Stimulated activated CD4-positive, alpha-beta T cell treated with anti-CD3 and anti-CD28 coated beads, TNF-alpha, amount 100 ng/mL, for 24 hours (primary cell): ENCODE results near the gene PRKAG2.
"Not testable (repeated sequence)": the region's sequence is repeated elsewhere in the genome, so short reads cannot be mapped to it uniquely, and the experiment has no call there.

Experiments
- DNase-seq, 3 experiments: peaks; one replicate each; pipeline ENCODE4 v3.0.0-alpha.2; 2020; ENCODE audit warnings: low read depth in 3 of 3

PRKAG2 gene

DNA sequence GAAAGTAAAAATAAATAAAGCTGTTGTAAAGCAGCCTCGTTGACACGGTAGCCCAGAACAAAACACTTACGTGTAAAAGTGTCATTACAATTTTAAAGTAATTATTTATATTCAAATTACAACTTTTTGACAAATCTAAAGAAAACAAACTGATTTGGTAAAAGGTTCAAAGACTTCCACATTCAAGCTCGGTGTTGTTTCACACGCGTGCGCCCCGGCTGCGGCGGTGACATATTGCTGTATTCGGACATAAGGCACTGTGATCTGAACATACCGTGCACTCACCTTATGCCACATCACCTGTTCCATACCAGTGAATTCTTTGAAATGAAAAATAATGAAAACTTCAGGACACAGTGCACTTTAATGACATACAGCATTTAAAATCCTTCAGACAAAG, 320.3 kb downstream of the PRKAG2 start:
- DNase-seq, result no peak

DNA sequence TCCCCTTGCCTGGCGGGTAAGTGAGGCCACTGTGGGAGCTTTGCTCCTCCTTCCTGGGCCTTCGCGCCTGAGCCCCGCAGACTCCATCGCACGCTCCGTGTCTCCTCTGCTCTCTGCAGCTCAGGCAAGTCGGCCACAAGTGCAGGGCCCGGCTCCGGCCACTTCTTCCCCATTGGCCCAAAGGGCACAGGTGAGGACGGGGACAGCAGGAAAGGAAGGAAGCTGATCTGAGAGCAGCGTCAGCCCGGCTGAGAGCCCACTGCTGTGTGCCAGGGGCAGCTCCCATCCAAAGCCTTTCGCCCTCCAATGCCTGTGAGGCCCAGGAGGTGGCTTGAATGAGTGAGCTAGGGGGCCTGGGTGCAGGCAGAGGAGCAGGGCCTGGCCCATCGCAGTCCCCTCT, 323.6 kb downstream of the PRKAG2 start:
- DNase-seq, result no peak

DNA sequence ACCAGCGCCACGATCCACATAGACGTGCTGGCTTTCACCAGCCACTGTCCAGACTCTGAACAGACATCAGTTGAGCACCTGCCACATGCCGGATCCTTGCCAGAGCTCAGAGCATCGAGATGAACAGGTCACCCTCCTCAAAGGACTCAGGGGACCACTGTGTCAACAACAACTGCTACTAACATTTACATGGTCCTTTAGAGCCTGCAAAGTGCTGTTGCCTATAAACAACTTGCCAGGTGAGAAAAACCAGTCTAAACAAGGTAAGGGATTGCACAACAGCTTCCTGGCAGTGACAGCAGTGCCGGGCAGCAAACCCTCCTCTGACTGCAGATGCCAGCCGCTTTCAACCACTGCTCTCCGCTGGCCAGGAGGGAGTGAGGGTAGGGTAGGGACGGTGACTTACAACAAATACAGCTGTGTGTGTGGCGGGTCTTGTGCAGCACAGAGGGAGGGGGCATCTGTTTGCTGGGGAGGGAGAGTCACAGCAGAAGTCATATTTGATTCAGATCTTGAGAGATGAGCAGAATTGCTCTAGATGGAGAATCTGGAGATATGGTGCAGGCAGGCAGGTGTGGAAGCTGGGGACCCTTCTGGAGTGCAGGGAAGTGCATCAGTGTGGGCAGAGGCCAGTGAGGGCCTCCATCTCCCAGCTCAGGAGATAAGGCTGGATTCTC, 324.4 kb downstream of the PRKAG2 start:
- no peak for DNase-seq

DNA sequence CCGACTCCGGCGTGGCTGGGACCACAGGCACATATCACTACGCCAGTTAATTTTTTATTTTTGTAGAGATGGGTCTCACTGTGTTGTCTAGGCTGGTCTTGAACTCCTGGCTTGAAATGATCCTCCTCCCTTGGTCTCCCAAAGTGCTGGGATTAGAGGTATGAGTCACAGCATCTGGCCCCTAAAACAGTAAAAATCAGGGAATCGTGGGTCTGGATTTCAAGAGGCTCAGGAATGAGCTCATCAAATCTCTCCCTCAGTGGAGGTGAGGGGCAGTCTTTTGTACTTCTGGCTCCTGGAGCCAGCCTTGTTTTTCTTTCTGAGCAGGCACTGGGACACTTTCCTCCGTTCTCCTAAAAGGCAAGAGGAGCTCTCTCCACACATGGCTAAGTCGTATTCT, 325.1 kb downstream of the PRKAG2 start:
- DNase-seq, result no peak

DNA sequence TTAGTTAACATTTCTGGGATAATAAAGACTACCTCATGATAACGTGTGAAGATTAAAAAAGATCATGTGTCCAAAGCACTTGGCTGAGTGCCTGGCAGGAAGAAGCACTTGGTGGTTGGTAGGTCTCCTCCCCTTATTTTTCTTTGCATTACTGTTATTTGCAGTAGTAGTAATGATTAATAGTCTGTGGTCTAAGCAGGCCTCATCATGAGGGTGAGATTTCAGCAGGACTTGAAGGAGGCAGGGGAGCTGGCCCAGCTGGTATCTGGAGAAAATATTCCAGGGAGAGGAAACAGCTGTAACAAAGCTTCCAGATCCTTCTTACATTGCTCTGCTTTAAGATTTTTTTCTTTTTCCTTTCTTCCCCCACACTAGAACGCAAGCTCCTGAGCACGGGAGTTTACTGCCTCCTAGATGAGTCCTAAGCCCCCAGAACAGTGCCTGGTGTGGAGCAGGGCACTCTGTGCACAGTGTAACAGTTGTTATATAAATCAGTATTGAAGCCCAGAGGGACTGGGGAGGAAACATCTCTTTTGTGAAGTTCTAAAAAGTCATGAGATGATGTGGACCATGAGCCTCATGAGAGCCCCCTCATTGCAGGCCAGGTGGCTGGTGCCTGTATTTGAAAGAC, 326.1 kb downstream of the PRKAG2 start:
- DNase-seq, result no peak

DNA sequence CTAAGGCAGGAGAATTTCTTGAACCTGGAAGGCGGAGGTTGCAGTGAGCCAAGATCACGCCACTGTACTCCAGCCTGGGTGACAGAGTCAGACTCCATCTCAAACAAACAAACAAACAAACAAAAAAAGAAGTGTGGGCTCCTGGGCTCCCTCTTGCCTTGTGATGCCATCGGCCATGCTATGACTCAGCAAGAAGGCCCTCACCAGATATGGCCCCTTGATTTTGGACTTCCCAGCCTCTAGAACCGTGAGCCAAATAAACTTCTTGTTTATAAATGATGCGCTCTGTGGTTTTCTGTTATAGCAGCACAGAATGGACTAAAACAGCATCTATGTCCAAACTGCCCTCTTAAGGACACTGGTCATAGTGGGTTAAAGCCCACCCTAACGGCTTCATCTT, 327.3 kb downstream of the PRKAG2 start:
- no peak for DNase-seq

DNA sequence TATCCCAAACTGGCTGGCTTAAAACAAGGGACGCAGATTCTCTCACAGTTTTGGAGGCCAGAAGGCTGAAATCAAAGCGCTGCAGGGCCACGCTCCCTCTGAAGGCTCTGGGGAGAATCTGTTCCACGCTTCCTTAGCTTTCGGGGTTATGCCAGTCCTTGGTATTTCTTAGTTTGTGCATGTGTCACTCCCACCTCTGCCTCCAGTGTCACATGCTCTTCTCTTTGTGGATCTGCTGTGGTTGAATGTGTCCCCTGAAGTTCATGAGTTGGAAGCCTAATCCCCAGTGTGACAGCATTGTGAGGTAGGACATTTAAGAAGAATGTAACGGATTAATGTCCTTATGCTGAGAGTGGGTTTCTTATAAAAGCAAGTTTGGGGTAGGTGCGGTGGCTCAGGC, 327.8 kb downstream of the PRKAG2 start:
- DNase-seq, result no peak

DNA sequence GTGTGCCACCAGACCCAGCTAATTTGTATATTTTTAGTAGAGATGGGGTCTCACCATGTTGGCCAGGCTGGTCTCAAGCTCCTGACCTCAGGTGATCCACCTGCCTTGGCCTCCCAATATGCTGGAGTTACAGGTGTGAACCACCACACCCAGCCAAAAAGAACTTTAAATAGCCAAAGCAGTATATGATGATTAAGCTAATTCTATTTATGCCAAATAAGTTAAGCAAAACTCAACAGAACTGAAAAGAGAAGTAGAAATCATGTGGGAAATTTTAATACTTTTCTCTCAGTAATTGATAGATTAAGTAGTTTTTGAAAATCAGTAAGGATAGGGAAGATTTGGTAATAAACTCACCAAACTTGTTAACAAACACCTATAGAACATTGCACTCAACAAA, 332.7 kb downstream of the PRKAG2 start:
- DNase-seq, result no peak

DNA sequence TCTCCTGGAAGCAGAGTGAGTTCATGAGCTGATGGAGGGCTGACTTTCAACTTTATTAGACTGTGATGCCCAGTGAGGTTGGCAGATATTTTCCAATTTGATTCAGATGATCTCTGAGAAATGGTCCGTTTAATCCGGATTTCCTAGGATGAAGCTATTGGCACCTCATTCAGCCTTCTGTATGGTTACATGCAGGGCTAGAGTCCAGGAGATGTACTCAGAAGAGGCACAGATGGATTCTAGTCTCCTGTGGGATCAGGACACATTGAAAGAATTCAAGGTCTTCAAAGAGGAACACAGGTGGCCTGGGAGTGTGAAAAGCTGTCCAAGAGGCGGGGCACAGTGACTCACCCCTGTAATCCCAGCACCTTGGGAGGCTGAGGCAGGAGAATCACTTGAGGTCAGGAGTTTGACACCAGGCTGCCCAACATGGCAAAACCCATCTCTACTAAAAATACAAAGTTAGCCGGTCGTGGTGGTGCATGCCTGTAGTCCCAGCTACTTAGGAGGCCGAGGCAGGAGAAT, 334.2 kb downstream of the PRKAG2 start:
- no peak for DNase-seq

DNA sequence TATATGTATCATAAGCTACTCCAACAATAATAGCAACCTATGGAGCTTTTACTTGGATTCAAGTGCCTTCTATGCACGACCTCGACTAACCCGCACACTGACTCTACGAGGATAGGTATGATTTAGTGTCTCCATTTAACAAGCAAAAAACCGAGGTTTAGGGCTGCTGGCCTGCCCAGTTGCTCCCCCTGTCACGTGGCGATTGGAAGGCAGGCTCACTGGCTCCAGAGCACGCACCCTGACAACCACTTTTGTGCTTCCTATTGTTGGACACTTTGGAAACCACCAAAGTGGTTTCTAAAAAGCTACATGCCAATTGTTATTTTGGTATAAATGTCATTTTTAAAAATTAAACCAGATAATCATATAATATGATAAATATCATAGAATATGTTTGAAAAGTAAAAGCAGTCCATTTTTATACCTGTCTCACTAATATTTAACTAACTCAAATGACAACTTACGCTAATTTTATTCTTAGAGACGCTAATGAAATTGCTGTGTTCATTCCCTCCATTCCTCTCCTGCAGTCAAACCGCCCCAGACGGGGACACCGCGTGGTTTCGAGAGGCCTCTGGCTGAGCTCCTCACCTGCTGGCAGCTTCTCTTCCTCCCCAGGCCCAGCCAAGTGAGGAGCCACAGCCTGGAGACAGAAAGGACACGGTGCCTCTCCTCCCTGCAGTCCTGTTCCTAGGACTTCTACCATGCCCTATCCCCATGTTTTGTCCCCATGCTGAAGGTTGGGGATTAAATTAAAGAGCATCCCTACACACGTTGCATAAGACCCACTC, 335.0 kb downstream of the PRKAG2 start:
- DNase-seq, result no peak

DNA sequence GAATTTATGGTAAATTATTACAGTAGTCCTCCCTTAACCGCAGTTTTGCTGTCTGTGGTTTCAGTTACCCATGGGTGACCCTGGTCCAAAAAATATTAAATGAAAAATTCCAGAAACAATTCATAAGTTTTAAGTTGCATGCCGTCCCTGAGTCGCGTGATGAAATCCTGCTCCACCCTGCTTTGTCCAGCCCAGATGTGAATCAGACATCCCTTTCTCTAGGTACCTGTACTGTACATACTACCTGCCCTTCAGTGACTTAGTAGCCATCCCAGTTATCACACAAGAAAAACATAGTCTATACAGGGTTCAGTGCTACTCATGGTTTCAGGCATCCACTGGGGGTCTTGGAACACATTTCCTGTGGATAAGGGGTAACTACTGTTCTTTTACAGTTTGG, 336.8 kb downstream of the PRKAG2 start:
- DNase-seq, result no peak

DNA sequence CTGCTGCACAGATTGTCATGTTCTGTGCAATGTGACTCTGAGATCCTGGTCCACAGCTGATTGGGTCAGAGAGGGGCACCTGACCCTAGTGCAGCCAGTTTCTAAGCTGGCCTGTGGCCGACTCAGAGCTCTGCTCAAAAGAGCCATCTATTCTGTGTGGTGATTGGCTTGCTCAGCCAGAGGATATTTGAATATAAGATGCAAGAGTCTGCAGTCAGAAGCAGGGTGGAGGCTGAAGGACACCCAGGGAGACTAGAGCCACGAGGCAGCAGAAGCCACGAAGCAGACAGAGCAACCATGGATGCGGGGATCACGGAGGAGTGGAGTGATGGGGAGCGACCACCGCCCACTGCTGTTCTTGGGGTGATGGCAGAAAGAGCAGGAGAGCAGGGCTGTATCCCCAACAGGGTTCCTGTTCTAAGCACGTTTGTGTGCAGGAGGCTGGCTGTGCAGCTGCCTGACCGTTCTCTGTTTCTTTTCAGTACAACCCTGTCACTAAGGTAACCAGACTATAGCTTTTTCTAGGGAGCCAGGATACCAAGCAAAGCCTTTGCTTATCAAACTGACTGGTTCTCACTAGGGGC, 337.7 kb downstream of the PRKAG2 start:
- no peak for DNase-seq

DNA sequence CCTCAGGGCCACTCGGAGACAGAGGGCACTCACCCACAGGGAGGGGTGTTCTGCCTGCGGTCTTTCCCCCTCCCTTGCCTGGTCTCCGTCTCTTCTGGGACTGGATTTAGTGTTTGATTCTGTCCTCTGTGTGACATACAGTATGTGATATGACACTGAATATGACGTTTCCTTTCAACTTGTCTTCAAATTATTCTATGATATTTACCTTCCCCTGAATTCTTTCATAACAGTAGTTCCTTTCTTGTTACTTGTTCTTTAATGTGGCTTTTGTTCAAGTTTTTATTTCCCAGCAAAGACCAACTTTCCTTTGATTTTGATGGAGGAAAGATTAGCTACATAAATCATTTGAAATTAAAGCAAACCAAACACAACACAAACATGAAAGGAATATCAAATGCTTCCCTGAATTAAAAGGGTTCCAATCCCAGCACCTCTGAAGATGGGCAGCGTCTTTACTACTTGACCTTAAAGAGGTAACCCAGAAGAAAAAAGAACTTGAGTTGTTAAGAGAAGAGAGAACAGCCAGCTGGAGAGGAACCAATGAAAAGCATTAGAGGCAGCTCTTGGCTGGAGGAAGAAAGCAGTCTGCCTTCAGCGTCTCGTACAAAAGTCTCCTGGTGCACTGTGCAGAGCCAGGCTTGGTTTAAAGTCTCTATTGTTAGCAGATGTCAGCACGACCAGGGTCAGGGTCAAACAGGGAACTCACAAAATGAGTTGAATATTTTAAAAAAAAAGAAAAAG, 338.9 kb downstream of the PRKAG2 start:
- no peak for DNase-seq

DNA sequence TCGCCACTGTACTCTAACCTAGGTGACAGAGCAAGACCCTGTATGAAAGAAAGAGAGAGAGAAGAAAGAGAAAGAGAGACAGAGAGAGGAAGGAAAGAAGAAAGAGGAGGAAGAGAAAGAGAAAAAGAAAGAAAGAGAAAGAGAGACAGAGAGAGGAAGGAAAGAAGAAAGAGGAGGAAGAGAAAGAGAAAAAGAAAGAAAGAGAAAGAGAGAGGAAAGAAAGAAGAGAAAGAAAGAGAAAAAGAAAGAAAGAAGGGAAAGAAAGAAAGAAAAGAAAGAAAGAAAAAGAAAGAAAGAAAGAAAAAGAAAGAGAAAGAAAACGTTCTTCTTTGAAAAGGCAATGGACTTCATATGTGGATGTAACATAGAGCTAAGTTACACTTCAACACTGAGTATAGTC, 340.7 kb downstream of the PRKAG2 start:
- DNase-seq, result not testable (repeated sequence)

DNA sequence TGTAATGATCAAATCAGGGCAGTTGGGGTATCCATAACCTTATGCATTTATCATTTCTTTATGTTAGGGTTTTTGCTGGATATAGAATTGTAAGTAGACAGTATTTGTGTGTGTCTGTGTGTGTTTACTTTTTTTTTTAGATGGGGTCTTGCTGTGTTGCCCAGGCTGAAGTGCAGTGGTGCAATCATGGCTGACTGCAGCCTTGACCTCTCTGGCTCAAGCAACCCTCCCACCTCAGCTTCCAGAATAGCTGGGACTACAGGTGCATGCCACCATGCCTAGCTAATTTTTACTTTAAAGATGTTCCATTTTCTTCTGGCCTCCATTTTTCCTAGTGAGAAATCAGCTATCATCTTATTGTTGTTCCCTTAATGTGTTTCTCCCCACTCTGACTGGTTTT, 347.1 kb downstream of the PRKAG2 start:
- DNase-seq, result no peak

DNA sequence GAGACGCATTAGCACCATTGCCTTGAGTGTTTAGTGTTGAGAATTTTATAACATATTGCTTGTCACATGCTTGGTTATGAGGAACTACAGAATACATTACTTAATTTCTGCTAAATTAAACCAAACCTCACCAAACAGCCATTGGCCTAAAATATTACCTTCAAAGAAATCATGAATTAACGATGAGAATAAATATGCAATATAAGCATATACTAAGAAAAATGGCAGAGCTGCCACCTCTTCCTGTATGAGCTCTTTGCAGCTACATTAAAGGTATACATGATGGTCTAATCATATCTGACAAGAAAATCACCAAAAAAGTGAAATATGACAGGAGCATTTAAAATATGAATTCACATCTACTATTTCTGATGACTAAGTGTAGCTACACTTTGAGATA, 352.1 kb downstream of the PRKAG2 start:
- DNase-seq, result no peak

DNA sequence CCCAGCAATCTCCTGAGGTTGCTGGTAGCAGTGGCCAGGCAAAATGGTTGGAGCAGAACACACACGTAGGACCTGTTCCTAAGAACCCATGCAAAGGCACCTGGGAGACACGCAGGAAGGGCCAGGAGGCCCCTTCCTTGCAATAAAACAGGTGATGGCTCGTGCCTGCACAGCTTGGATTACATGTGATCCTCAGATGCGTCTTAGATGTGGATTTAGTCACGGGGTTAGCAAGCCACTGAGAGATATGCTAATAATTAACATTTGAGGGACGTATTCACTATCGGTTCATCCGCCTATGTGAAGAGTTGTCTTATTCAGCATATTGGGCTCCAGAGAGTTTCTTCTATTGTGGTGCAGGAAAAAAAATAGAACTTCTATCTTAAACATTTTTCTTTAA, 352.6 kb downstream of the PRKAG2 start:
- no peak for DNase-seq

DNA sequence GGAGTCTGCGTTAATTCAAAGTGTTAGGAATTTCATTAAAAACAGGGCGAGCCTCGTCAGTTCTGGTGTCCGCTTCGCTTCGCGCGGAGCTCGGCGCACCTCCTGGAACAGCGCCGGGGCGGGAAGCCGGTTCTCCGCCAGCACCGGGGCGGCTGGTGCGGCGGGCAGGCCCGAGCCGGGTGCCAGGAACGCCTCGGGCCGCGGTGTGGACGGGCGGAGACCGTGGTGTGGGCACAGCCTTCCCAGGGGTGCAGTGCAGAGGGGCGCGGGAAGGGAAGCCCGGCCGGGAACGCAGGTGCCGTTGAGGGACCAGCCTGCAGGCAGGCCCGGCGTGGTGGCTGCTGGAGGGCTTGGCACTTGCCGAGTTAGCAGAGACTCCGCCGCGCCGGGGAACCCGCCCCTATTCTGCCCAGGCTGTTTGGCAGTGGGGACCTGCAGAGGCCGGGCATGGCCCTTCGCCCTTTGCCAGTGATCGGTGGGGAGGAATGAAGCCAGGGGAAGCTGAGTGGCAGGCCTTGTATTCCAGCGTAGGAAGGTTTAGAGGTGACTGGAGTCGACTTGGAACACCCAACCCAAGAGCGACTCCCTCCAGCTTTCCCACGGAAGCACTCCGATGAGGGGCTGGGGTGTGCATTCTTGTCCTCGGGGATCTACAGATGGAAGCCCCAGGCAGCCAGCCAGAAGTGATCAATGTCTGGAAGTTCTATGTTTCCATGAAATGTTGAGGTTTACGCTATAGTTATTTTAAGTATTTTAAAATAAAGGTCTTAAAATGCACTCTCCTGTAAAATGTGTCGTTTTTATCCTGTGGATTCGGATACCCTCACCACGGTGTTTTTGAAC, 356.3 kb downstream of the PRKAG2 start:
- DNase-seq, result peak; percentile 6 to 39 (median 16)

DNA sequence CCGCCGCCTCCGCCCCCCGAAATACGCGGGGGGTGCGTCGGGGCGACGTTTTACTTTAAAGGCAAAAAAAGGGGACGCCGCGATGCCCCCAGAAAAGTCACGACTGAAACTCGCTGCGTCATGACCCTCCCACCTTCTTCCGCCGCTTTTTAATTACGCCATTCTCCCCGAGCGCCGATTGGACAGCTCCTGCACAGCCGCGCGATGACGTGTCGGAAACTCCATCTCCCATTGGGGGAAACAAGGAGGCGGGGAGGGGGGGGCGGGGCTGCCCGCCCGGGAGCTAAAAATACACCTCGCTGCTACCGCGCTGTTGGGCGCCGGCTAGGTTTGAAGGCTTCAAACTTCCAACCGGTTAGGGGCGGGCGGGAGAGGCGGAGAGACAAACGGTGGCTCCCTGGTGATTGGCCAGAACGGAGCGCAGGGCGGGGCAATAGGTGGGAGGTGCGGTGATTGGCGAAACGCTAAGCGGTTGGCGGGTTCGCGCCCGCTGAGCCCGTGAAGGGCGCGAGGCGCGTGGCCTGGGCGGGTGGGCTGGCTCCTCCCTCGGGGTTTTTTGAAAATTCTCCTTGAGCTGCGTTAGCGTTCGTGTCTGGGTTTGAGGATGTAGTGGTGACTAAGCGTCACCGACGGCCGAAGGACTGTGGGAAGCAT, 357.0 kb downstream of the PRKAG2 start, which contains the start of gene RHEB:
TSS of gene RHEB (minus strand) at position 131 of the 654 bp plus-strand sequence. CDS start 384 bp downstream, outside the sequence.
- DNase-seq, result peak; percentile 98 to 99 (median 98)
